ENCODE measurements around the gene CHRM2. TPM values are rescaled to one million over a fixed set of nuclear protein-coding genes. Genes with fewer than 3 reads are reported as not detected.

CHRM2 gene
- total and polyA plus RNA-seq, 2 donors, result under 0.01 to 0.33 TPM

GRCh38 chr7:137069249-137069963 lies 201.0 kb downstream of the CHRM2 start:
- no peaks in the 10 kb centered on the region for H3K36me3 ChIP-seq (ENCODE audit: control insufficient read depth in 2 of 2, insufficient read depth in 2 of 2, low read length in 1 of 2)
- no peaks in the 10 kb centered on the region for H3K27me3 ChIP-seq (ENCODE audit: control insufficient read depth in 2 of 2, insufficient read depth in 1 of 2, low read length in 1 of 2)
- H3K4me3 ChIP-seq (ENCODE audit: low read length in 2 of 2), result no peak overlapping the region
- H3K27ac ChIP-seq (ENCODE audit: low read depth in 1 of 2, low read length in 1 of 2), result no peak overlapping the region
- no peaks in the 10 kb centered on the region for H3K9me3 ChIP-seq (ENCODE audit: control insufficient read depth in 2 of 2, insufficient read depth in 1 of 2, low read length in 1 of 2)
- H3K4me1 ChIP-seq (ENCODE audit: control insufficient read depth in 2 of 2, insufficient read depth in 2 of 2, low read length in 2 of 2), result no peaks in the 10 kb centered on the region
- 94% methylated on average over 8 of the region's 8 CpGs for WGBS
- DNase-seq (ENCODE audit: low read depth in 6 of 9, low spot score in 9 of 9), result no peak

Measured in thymus (tissue), 11 donors.